Neural progenitor cell (in vitro differentiated cells): ENCODE measurements around the gene ERC2. TPM values are rescaled to one million over a fixed set of nuclear protein-coding genes. Genes with fewer than 3 reads are reported as not detected.

Experiments used
- DNase-seq: peaks from one replicate; pipeline ENCODE4 v3.0.0-alpha.2; 2016; ENCODE audit warnings: low spot score
- H2AFZ ChIP-seq: fragments of 200-600 bp; sonication (generic); replicated peaks from 2 replicates; pipeline ENCODE4 v1.6.1; 2016; ENCODE audit warnings: antibody characterized with exemption
- H3F3A ChIP-seq: fragments of 200-600 bp; sonication (generic); 2 replicates; pipeline ENCODE4 v1.6.1; 2016; ENCODE audit warnings: antibody characterized with exemption, low read depth
- H3K27ac ChIP-seq: fragments of 200-600 bp; sonication (generic); 2 replicates; pipeline ENCODE4 v1.5.1; 2016; ENCODE audit warnings: mild to moderate bottlenecking
- H3K27me3 ChIP-seq: fragments of 200-600 bp; sonication (generic); 2 replicates; pipeline ENCODE4 v1.6.1; 2016; ENCODE audit warnings: mild to moderate bottlenecking, moderate library complexity
- H3K36me3 ChIP-seq: fragments of 200-600 bp; sonication (generic); 2 replicates; pipeline ENCODE4 v1.5.1; 2016
- H3K4me1 ChIP-seq: fragments of 200-600 bp; sonication (generic); 2 replicates; pipeline ENCODE4 v1.6.1; 2016; ENCODE audit warnings: mixed run types
- H3K4me2 ChIP-seq: fragments of 200-600 bp; sonication (generic); 2 replicates; pipeline ENCODE4 v1.6.1; 2016
- H3K4me3 ChIP-seq: fragments of 200-600 bp; sonication (generic); 2 replicates; pipeline ENCODE4 v1.5.1; 2016
- H3K79me2 ChIP-seq: fragments of 200-600 bp; sonication (generic); 2 replicates; pipeline ENCODE4 v1.6.1; 2016; ENCODE audit warnings: low read depth
- H3K9ac ChIP-seq: fragments of 200-600 bp; sonication (generic); 2 replicates; pipeline ENCODE4 v1.6.1; 2016
- H3K9me3 ChIP-seq: fragments of 200-600 bp; sonication (generic); 2 replicates; pipeline ENCODE4 v1.5.1; 2016; ENCODE audit warnings: low read depth
- H4K20me1 ChIP-seq: fragments of 200-600 bp; sonication (generic); 2 replicates; pipeline ENCODE4 v1.6.1; 2016; ENCODE audit warnings: low read depth
- H3K27ac Mint-ChIP-seq: 3 replicates; pipeline ENCODE4 v1.8.0; 2021; ENCODE audit warnings: mixed read lengths
- H3K27me3 Mint-ChIP-seq: 2 replicates; pipeline ENCODE4 v1.8.0; 2022; ENCODE audit warnings: low read depth, mild to moderate bottlenecking, inconsistent platforms, moderate library complexity, mixed read lengths; ENCODE audit not compliant: insufficient read depth
- H3K36me3 Mint-ChIP-seq: 3 replicates; pipeline ENCODE4 v1.8.0; 2021; ENCODE audit warnings: mixed read lengths
- H3K4me1 Mint-ChIP-seq: 3 replicates; pipeline ENCODE4 v1.8.0; 2021; ENCODE audit warnings: mixed read lengths
- H3K4me3 Mint-ChIP-seq: 3 replicates; pipeline ENCODE4 v1.8.0; 2021; ENCODE audit warnings: mild to moderate bottlenecking, moderate library complexity, mixed read lengths
- H3K9me3 Mint-ChIP-seq: 3 replicates; pipeline ENCODE4 v1.8.0; 2020; ENCODE audit warnings: mixed read lengths
- EZH2 ChIP-seq: fragments of 200-600 bp; sonication (generic); IDR thresholded peaks from 2 replicates; pipeline ENCODE4 v1.6.1; 2017; ENCODE audit warnings: antibody characterized with exemption, mild to moderate bottlenecking, moderate library complexity
- EZH2phosphoT487 ChIP-seq: fragments of 200-600 bp; sonication (generic); IDR thresholded peaks from 2 replicates; pipeline ENCODE4 v1.6.1; 2017; ENCODE audit warnings: antibody characterized with exemption
- total RNA-seq: library from RNA; depleted of rRNA; stranded (reverse); fragments of >200 nt; gene quantifications from 2 replicates; pipeline ENCODE4 v1.2.3, GENCODE V29; 2015; ENCODE audit warnings: low replicate concordance
- TF ChIP-seq, protein P1 (sequence below): fragments of 200-600 bp; sonication (generic); IDR thresholded peaks from 2 replicates; pipeline ENCODE4 v1.5.1; 2017; ENCODE audit warnings: antibody characterized with exemption, mild to moderate bottlenecking

The ERC2 gene
- total RNA-seq, 1 donor from 2014 or later = 24.8 TPM

DNA sequence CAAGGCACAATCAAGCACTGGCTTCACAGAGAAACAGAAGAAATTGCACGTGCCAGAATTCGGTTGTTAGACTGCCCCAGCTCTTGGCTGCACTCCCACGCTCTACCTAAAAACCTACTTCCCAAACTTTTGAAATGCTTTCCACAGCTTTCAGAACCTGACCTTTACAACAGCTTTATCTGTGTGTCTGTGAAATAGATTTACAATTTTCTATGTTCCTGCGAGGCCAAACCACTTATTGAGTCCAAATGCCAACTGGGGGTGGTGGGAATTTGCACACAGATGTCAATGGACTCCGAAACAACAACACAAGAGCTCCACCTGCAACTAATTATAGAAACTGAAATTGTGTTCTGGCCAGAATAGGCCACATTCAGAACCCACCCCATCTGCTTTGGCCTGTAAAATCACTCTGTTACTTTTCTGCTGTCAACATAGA, 44.6 kb downstream of the ERC2 start:
- no peak overlapping the region for H2AFZ ChIP-seq
- no peak overlapping the region for H3K27ac Mint-ChIP-seq

DNA sequence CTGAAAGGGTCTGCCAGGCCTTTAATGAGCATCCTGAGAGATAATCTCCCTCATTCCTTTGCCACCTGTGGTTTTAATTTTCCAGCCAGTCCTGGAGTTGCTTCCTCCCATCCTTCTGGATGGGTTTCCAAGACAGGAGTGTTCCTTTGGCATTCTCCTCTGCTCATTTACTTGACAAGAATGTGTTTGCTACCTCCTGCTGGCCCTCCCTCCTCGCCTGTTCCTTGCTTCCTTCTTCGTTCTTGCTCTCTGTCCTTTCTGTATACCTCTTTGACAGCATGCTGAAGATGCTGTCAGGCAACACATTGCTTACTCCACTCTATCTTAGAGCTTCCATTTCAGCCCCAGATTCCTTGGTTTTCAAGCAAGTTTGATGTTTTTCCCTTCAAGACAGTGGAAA, 46.0 kb downstream of the ERC2 start:
- no peak overlapping the region for H3K4me2 ChIP-seq
- peaks cover 8% of the 10 kb centered on the region for H3K4me1 ChIP-seq
- Mint-ChIP-seq H3K36me3 (peaks cover 2% of the 10 kb centered on the region), H3K27ac (no peak overlapping the region), H3K4me3 (no peak overlapping the region), H3K27me3 (no peaks in the 10 kb centered on the region), H3K4me1 (peaks cover 2% of the 10 kb centered on the region), H3K9me3 (no peaks in the 10 kb centered on the region)
- H3K27me3 ChIP-seq = no peaks in the 10 kb centered on the region
- H3K9ac ChIP-seq = no peak overlapping the region
- H2AFZ ChIP-seq = no peak overlapping the region
- TF ChIP-seq, protein P1, sequence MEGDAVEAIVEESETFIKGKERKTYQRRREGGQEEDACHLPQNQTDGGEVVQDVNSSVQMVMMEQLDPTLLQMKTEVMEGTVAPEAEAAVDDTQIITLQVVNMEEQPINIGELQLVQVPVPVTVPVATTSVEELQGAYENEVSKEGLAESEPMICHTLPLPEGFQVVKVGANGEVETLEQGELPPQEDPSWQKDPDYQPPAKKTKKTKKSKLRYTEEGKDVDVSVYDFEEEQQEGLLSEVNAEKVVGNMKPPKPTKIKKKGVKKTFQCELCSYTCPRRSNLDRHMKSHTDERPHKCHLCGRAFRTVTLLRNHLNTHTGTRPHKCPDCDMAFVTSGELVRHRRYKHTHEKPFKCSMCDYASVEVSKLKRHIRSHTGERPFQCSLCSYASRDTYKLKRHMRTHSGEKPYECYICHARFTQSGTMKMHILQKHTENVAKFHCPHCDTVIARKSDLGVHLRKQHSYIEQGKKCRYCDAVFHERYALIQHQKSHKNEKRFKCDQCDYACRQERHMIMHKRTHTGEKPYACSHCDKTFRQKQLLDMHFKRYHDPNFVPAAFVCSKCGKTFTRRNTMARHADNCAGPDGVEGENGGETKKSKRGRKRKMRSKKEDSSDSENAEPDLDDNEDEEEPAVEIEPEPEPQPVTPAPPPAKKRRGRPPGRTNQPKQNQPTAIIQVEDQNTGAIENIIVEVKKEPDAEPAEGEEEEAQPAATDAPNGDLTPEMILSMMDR = no peak
- TF ChIP-seq EZH2phosphoT487 = no peak
- no peak overlapping the region for H3K27ac ChIP-seq
- H3F3A ChIP-seq = no peaks in the 10 kb centered on the region
- no peaks in the 10 kb centered on the region for H3K36me3 ChIP-seq
- no peaks in the 10 kb centered on the region for H3K9me3 ChIP-seq
- H3K4me3 ChIP-seq = no peak overlapping the region
- no peak for DNase-seq
- H3K79me2 ChIP-seq = no peaks in the 10 kb centered on the region
- no peaks in the 10 kb centered on the region for H4K20me1 ChIP-seq

More for the DNA sequence above, 44.6 kb downstream of the ERC2 start:
- Mint-ChIP-seq H3K9me3 (no peaks in the 10 kb centered on the region), H3K27me3 (no peaks in the 10 kb centered on the region), H3K4me3 (no peak overlapping the region), H3K36me3 (peaks cover 6% of the 10 kb centered on the region), H3K4me1 (peaks cover 2% of the 10 kb centered on the region)
- Histone ChIP-seq H3K9me3 (no peaks in the 10 kb centered on the region), H3K79me2 (no peaks in the 10 kb centered on the region), H3K4me1 (peaks cover 8% of the 10 kb centered on the region), H4K20me1 (no peaks in the 10 kb centered on the region), H3K4me3 (no peak overlapping the region), H3F3A (no peaks in the 10 kb centered on the region), H3K9ac (no peak overlapping the region), H3K36me3 (no peaks in the 10 kb centered on the region), H3K4me2 (no peak overlapping the region), H3K27me3 (no peaks in the 10 kb centered on the region), H3K27ac (no peak overlapping the region)
- no peak for DNase-seq
- TF ChIP-seq EZH2 (no peak), EZH2phosphoT487 (no peak)
- TF ChIP-seq, protein P1 = no peak

DNA sequence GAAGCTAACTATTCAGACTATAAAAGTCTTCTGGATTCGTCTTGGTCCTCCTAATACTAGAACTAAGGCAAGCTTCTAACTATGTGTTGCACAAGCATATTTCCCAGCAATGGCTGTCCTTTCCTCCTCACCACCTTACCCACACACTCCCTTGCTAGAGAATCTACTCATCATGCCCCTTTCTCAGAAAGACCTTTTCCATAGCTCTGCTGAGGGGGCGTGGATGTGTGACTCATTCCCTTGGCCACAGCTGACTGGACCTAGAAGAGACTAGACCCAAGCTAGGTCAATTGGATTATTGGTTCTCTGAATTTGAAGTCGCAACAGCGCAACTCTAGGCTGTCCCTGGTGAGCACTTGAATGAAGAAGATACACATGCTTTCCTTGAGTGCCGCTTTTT, 47.1 kb downstream of the ERC2 start:
- Histone ChIP-seq H4K20me1 (no peaks in the 10 kb centered on the region), H3K27ac (no peak overlapping the region), H3K4me3 (no peak overlapping the region), H3F3A (no peaks in the 10 kb centered on the region), H3K9me3 (no peaks in the 10 kb centered on the region), H2AFZ (no peak overlapping the region), H3K4me1 (peaks cover 8% of the 10 kb centered on the region), H3K36me3 (no peaks in the 10 kb centered on the region), H3K79me2 (no peaks in the 10 kb centered on the region), H3K27me3 (no peaks in the 10 kb centered on the region), H3K4me2 (no peak overlapping the region), H3K9ac (no peak overlapping the region)
- H3K4me1 Mint-ChIP-seq = peaks cover 2% of the 10 kb centered on the region
- no peaks in the 10 kb centered on the region for H3K9me3 Mint-ChIP-seq
- H3K27me3 Mint-ChIP-seq = no peaks in the 10 kb centered on the region
- peaks cover 2% of the 10 kb centered on the region for H3K36me3 Mint-ChIP-seq
- TF ChIP-seq EZH2 = no peak
- H3K4me3 Mint-ChIP-seq = no peak overlapping the region
- no peak for DNase-seq
- no peak overlapping the region for H3K27ac Mint-ChIP-seq

DNA sequence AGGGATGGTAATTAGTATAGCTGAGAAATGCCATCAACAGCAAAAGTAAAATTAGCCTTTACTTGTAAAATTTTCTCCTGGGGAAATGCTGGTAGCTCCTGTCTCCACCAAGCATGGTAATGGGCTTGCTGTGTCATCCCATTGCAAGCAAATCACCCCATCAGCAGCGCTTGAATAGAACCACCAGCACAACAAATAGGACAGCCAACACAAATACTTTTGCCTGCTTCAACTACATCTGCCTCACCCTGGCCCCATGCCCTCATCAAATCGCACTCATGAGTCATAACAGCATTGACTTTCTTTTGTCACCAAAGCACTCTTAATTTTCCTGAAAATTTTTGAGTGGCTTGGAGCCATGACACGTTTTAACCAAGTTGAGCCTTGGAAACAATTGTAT, 52.6 kb downstream of the ERC2 start:
- Mint-ChIP-seq H3K4me1 (peaks cover 12% of the 10 kb centered on the region), H3K36me3 (peaks cover 2% of the 10 kb centered on the region), H3K27ac (no peak overlapping the region), H3K4me3 (no peak overlapping the region), H3K27me3 (no peaks in the 10 kb centered on the region), H3K9me3 (no peaks in the 10 kb centered on the region)
- no peaks in the 10 kb centered on the region for H3K36me3 ChIP-seq
- H3K27me3 ChIP-seq = no peaks in the 10 kb centered on the region
- no peak overlapping the region for H3K4me2 ChIP-seq
- no peaks in the 10 kb centered on the region for H3K9me3 ChIP-seq
- no peak overlapping the region for H3K27ac ChIP-seq
- no peaks in the 10 kb centered on the region for H3F3A ChIP-seq
- no peaks in the 10 kb centered on the region for H3K79me2 ChIP-seq
- no peak for TF ChIP-seq EZH2
- TF ChIP-seq, protein P1 = no peak
- no peak for TF ChIP-seq EZH2phosphoT487
- no peak overlapping the region for H2AFZ ChIP-seq
- H3K9ac ChIP-seq = no peak overlapping the region
- no peaks in the 10 kb centered on the region for H4K20me1 ChIP-seq
- H3K4me1 ChIP-seq = no peaks in the 10 kb centered on the region
- no peak for DNase-seq
- H3K4me3 ChIP-seq = no peak overlapping the region
